GM19324 (cell line): ENCODE results near the gene ZNF304.
A peak's percentile ranks its signal among the peaks of the same experiment; 100 is the strongest.

ENCODE experiments used
- ATAC-seq: cut with Tn5 transposase; IDR thresholded peaks from one replicate; pipeline ENCODE4 v1.9.1; 2021; ENCODE audit warnings: mild to moderate bottlenecking, moderate library complexity; ENCODE audit not compliant: unreplicated experiment, low FRiP score

ZNF304 gene

GRCh38 chr19:57350877-57351805 lies at the start of gene ZNF304:
ZNF304 (plus strand) TSS chr19:57351271; CDS start chr19:57351665, 394 bp downstream.
- ATAC-seq: peak; percentile 97

DNA sequence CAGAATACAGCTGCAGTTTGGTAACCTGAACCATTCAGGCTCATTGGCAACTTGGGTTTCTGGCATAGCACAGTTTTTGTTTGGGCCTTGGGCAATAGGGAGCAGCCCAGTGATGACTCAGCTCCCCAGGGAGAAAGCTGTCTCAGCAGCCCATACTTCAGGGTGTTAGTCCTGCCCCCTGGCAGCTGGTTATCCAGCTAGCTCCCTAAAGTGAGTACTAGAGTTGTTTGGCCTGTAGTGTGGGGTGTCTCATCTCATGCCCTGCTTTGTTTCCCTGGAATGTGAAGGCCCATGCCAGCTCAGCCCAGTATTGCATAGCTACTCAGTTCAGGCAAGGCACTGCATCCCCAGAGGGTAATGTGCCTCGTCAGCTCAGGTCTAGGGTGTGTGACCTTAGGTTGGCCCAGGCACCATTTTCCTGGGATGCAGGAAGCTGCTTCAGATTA lies 49.0 kb upstream of the ZNF304 start:
- ATAC-seq: no peak

- no peak for ATAC-seq
Measured at GRCh38 chr19:57302727-57303401, 48.2 kb upstream of the ZNF304 start.

- ATAC-seq: no peak
Measured at GRCh38 chr19:57305056-57305455, 46.0 kb upstream of the ZNF304 start.

DNA sequence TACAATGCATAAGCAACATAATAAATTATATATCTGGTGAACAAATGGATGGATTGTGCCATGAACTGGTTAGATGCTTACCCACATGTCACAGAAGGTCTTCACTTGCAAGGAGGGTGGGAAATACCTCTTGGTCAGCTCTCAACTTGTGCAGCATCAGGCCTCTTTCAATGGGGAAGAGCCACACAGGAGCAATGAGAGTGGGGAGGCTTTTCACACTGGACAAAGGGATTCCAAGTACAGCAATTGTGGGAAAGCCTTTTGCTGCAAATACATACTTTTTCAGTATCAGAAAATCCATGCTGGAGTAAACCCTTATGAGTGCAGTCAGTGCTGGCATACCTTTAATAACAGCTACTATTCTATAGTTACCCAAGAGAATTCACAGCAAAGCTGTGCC lies 42.6 kb upstream of the ZNF304 start:
- ATAC-seq: no peak

DNA sequence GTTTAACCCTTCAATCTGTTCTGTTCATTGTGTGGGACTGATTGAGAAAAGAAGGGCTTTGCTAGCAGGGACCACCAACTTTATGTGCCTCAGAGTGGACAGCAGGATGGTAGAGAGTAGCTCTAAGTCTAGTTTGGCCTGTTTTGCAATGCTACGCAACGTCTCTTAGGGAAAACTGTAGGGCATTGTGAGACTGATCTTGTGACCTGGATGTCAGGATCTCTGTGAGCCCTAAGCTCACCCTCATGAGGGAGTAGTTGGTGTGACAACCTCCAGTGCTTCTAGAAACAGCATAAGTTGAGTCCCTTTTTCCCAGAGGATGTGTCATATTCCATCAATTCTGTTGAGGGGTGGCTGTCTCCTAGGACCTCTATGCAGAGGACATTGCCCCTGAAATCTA lies 40.3 kb upstream of the ZNF304 start:
- ATAC-seq: no peak

GRCh38 chr19:57314146-57314545 lies 36.9 kb upstream of the ZNF304 start:
- no peak for ATAC-seq

GRCh38 chr19:57317503-57317902 lies 33.6 kb upstream of the ZNF304 start:
- no peak for ATAC-seq

DNA sequence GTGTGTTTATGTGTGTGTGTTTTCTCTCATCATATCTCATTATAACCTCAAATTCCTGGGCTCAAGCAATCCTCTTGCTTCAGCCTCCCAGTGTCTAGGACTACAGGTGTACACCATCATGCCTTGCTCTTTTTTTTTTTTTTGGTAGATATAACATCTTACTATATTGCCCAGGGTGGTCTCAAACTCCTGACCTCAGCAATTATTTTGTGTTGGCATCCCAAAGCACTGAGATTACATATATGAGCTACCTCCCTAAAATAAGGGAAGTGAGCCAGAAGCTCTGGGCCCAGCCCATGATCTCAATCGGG lies 31.2 kb upstream of the ZNF304 start:
- ATAC-seq: peak; percentile 24

GRCh38 chr19:57320180-57321084 lies 30.6 kb upstream of the ZNF304 start, which contains the start of gene ZNF543:
ZNF543 (plus strand) TSS chr19:57320472; CDS start chr19:57320854, 382 bp downstream.
- peak; percentile 97 for ATAC-seq

GRCh38 chr19:57321116-57321515 lies 30.0 kb upstream of the ZNF304 start:
- no peak for ATAC-seq

DNA sequence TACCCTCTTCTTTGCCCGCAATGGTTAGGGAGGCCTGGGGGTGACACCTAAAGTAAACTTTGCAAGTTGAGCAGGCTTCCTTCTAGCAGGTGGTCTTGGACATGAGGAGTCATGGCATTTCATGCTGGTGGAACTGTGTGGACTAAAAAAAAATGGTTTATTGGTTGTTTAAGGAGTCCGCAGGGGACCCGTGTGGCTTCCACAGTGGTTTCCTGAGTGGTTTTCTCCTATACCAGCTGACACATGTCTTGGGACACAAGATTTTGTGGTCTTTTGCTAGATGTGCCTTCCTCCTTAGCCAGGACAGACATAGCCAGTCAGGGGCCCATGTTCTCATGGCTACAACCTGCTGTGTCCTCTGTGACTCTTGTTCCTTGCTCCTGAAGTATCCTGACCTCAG lies 29.3 kb upstream of the ZNF304 start:
- ATAC-seq: no peak

- ATAC-seq: no peak
Measured at GRCh38 chr19:57324992-57325391, 26.1 kb upstream of the ZNF304 start.

- ATAC-seq: no peak
Measured at GRCh38 chr19:57327993-57328392, 23.1 kb upstream of the ZNF304 start.

- no peak for ATAC-seq
Measured at GRCh38 chr19:57334191-57334590, 16.9 kb upstream of the ZNF304 start.

DNA sequence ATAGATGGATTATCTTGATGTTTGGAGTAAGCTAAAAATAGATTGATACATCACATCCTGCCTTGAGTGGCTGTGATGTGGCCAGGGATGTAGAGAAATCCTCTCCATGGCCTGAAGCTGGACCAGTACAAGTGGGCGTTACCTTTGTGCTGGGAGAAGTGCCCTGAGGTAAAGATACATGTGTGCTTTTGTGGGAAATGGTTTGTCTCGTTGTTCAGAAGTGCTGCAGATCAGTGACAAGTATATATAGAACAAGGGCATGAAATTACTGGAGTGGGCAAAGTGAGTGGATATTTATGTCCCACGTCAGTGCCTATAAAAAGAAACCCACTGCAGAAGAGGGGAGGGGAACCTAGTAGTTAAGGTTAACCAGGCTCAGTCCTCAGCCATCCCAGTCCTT lies 12.2 kb upstream of the ZNF304 start:
- no peak for ATAC-seq

DNA sequence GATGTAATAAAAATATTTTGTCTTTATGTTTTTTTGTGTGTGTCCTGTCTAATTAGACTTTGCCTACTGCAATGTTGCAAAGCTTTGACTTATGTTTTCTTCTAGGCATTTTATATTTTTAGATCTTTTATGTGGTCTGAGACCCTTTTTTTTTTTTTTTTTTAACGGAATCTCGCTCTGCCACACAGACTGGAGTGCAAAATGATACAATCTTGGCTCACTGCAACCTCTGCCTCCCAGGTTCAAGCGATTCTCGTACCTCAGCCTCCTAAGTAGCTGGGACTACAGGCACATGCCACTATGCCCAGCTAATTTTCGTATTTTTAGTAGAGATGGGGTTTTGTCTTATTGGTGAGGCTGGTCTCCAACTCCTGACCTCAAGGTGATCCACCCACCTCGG lies 8.5 kb upstream of the ZNF304 start:
- no peak for ATAC-seq

DNA sequence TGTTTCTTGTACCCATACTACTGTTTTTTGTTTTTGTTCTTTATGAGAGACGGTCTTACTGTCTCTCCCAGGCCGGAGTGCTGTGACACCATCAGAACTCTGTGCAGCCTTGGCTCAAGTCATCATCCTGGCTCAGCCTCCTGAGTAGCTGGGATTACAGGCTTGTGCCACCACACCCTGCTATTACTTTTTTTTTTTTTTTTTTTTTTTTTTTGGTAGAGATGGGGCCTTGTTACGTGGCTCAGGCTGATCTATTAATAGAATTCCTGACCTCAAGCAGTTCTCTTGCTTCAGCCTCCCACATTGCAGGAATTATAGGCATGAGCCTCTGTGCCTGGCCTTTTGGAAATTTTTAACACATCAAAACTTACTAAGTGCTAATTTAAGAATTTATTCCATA lies 2.9 kb upstream of the ZNF304 start:
- ATAC-seq: no peak

- no peak for ATAC-seq
Measured at GRCh38 chr19:57351867-57352266, 796 bp downstream of the ZNF304 start.

DNA sequence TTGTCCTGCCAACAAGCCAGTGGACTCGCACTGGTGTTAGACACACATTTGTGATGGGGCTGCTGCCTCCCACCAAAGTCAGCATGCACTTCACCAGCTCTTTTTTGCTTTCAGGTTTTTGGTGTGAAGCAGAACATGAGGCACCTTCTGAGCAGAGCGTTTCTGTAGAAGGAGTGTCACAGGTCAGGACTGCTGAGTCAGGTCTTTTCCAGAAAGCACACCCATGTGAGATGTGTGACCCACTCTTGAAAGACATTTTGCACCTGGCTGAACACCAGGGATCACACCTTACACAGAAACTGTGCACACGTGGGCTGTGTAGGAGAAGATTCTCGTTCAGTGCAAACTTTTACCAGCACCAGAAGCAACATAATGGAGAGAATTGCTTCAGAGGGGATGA lies 4.8 kb downstream of the ZNF304 start:
- no peak for ATAC-seq

- no peak for ATAC-seq
Measured at GRCh38 chr19:57357406-57357805, 6.3 kb downstream of the ZNF304 start.
